ENCODE data around the gene TSTD1.

Gene TSTD1

DNA sequence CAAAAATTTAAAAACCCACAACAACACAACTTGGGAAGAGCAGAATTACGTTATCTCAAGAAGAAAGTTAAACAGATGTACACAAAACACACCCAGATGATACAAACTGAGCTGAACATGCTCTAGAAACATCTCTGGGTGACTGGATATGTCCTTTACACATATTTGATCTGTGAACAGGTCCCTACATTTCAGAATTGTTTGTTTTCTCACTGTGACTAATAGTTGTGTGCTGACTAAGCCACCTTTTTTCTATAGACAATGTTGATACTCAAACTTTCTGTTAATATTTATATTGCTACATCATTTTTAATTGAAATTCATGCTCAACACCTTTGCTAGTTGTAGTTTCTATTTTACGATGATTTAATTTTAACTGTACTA lies 16.8 kb downstream of the TSTD1 start:
- Histone ChIP-seq H3K9me3 (ENCODE audit: insufficient read depth, low read length, severe bottlenecking) (no peaks in the 10 kb centered on the region), H2AFZ (ENCODE audit: low read depth, low read length) (no peak overlapping the region), H4K20me1 (ENCODE audit: insufficient read depth, low read length) (no peaks in the 10 kb centered on the region), H3K4me1 (ENCODE audit: insufficient read depth, low read length) (no peaks in the 10 kb centered on the region), H3K27me3 (ENCODE audit: insufficient read depth, low read length, poor library complexity) (no peaks in the 10 kb centered on the region), H3K4me3 (ENCODE audit: low read depth in 1 of 2, low read length in 2 of 2) (no peak overlapping the region), H3K27ac (ENCODE audit: low read length) (no peak overlapping the region), H3K36me3 (ENCODE audit: insufficient read depth, low read length) (no peaks in the 10 kb centered on the region), H3K79me2 (ENCODE audit: insufficient read depth, low read length) (no peaks in the 10 kb centered on the region), H3K9ac (ENCODE audit: low read depth, low read length) (no peak overlapping the region), H3K4me2 (ENCODE audit: insufficient read depth, low read length) (no peak overlapping the region)
- ATAC-seq (ENCODE audit: insufficient read depth, low read depth) (no peak), DNase-seq (no peak)
- no peak for TF ChIP-seq EZH2 (IDR thresholded peaks at IDR 0.05; ENCODE audit: borderline replicate concordance, low read depth, low read length, severe bottlenecking)
- TF ChIP-seq CTCF (IDR thresholded peaks at IDR 0.05; ENCODE audit: borderline replicate concordance, extremely low read depth, low read length, poor library complexity, severe bottlenecking), result no peak

GRCh38 chr1:161021165-161021969 lies 17.4 kb downstream of the TSTD1 start:
- H3K9ac ChIP-seq (ENCODE audit: low read depth, low read length), result no peak overlapping the region
- H3K4me2 ChIP-seq (ENCODE audit: insufficient read depth, low read length), result no peak overlapping the region
- DNase-seq, result no peak
- H3K9me3 ChIP-seq (ENCODE audit: insufficient read depth, low read length, severe bottlenecking), result no peaks in the 10 kb centered on the region
- H3K79me2 ChIP-seq (ENCODE audit: insufficient read depth, low read length), result no peaks in the 10 kb centered on the region
- no peak overlapping the region for H2AFZ ChIP-seq (ENCODE audit: low read depth, low read length)
- ATAC-seq (ENCODE audit: insufficient read depth, low read depth), result peak; percentile 55; the same call in 2 of the 3 replicates
- no peaks in the 10 kb centered on the region for H3K4me1 ChIP-seq (ENCODE audit: insufficient read depth, low read length)
- TF ChIP-seq EZH2 (IDR thresholded peaks at IDR 0.05; ENCODE audit: borderline replicate concordance, low read depth, low read length, severe bottlenecking) (no peak), CTCF (IDR thresholded peaks at IDR 0.05; ENCODE audit: borderline replicate concordance, extremely low read depth, low read length, poor library complexity, severe bottlenecking) (no peak)
- H3K4me3 ChIP-seq (ENCODE audit: low read depth in 1 of 2, low read length in 2 of 2), result no peak overlapping the region
- H3K27me3 ChIP-seq (ENCODE audit: insufficient read depth, low read length, poor library complexity), result no peaks in the 10 kb centered on the region
- no peaks in the 10 kb centered on the region for H4K20me1 ChIP-seq (ENCODE audit: insufficient read depth, low read length)
- no peak overlapping the region for H3K27ac ChIP-seq (ENCODE audit: low read length)
- H3K36me3 ChIP-seq (ENCODE audit: insufficient read depth, low read length), result no peaks in the 10 kb centered on the region

DNA sequence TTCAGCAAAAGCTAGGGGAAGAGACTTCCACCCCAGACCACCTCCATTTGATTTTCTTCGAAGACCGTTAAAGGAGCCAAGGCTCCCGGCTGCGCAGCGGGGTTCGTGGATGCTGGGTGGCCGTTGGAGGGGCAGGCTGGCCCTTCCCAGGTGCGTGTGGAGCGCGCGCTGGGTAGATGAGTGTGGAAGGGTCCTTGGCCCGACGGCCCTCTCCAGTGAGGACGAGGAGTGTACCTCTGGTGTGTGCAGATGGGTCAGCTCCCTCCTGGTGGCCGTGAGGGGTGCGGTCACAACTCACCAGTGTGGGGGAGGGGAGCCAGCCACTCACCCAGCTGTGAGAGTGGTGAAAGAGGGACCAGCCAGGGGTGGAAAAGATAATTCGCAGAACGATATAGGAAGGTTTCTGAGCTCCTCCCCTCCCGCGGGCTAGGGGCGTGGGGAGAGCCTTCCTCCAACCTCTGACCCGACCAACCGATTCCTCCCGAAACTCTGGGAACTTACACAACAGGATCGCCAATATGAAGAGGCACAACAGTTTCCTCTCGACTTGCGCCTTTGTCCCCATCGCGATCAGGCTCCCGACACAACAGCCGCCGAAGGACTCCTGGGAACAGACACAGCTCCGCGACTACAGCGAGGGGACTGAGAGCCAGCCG lies 18.1 kb downstream of the TSTD1 start, which contains the start of gene F11R:
Gene F11R, minus strand, starts transcription at position 644 of the 656 bp plus-strand sequence. Its CDS starts 79 bp downstream, at position 565.
- H3K4me1 ChIP-seq (ENCODE audit: insufficient read depth, low read length), result no peaks in the 10 kb centered on the region
- no peak within 1 kb of the TSS for H3K4me2 ChIP-seq (ENCODE audit: insufficient read depth, low read length)
- H3K27me3 ChIP-seq (ENCODE audit: insufficient read depth, low read length, poor library complexity), result no peaks in the 10 kb centered on the region
- H3K27ac ChIP-seq (ENCODE audit: low read length), result no peak within 1 kb of the TSS
- no peaks in the 10 kb centered on the region for H3K36me3 ChIP-seq (ENCODE audit: insufficient read depth, low read length)
- H4K20me1 ChIP-seq (ENCODE audit: insufficient read depth, low read length), result no peaks in the 10 kb centered on the region
- no peaks in the 10 kb centered on the region for H3K79me2 ChIP-seq (ENCODE audit: insufficient read depth, low read length)
- ATAC-seq (ENCODE audit: insufficient read depth, low read depth), result 0 out of 3 replicates have a peak, but pooled peaks have one; percentile 19
- no peak within 1 kb of the TSS for H2AFZ ChIP-seq (ENCODE audit: low read depth, low read length)
- DNase-seq, result no peak
- no peak within 1 kb of the TSS for H3K4me3 ChIP-seq (ENCODE audit: low read depth in 1 of 2, low read length in 2 of 2)
- no peak within 1 kb of the TSS for H3K9ac ChIP-seq (ENCODE audit: low read depth, low read length)
- TF ChIP-seq CTCF (IDR thresholded peaks at IDR 0.05; ENCODE audit: borderline replicate concordance, extremely low read depth, low read length, poor library complexity, severe bottlenecking) (no peak), EZH2 (IDR thresholded peaks at IDR 0.05; ENCODE audit: borderline replicate concordance, low read depth, low read length, severe bottlenecking) (no peak)
- no peaks in the 10 kb centered on the region for H3K9me3 ChIP-seq (ENCODE audit: insufficient read depth, low read length, severe bottlenecking)

Data from DND-41 (cell line).